ENCODE measurements around the gene KIF4A. TPM values are rescaled to one million over a fixed set of nuclear protein-coding genes. Genes with fewer than 3 reads are reported as not detected.

The KIF4A gene
- total and polyA plus RNA-seq, 5 donors from 2014 or later: 0.34 to 1.2 (median 0.47) TPM

- Mint-ChIP-seq H3K27me3 (no peaks in the 10 kb centered on the region), H3K4me1 (peaks cover 0 to 14% (median 8%) of the 10 kb centered on the region in 4 donors), H3K9me3 (no peaks in the 10 kb centered on the region), H3K4me3 (no peak overlapping the region), H3K36me3 (no peaks in the 10 kb centered on the region), H3K27ac (no peak overlapping the region)
- no peak for ATAC-seq (ENCODE audit: low read depth in 2 of 2)
- H3K4me3 ChIP-seq (ENCODE audit: low read depth, low read length): no peak overlapping the region
- no peaks in the 10 kb centered on the region for H3K36me3 ChIP-seq (ENCODE audit: control insufficient read depth, insufficient read depth, low read length)
- no peak overlapping the region for H3K27ac ChIP-seq (ENCODE audit: insufficient read depth, low read length, poor library complexity, severe bottlenecking)
- H3K4me1 ChIP-seq (ENCODE audit: control insufficient read depth, insufficient read depth, low read length, poor library complexity, severe bottlenecking): peaks cover 4% of the 10 kb centered on the region
- no peaks in the 10 kb centered on the region for H3K27me3 ChIP-seq (ENCODE audit: control insufficient read depth, insufficient read depth, low read length)
- H3K9me3 ChIP-seq (ENCODE audit: control insufficient read depth in 2 of 2, low read length in 2 of 2): no peaks in the 10 kb centered on the region
- no peak for DNase-seq
These were observed 112.8 kb downstream of the KIF4A start for GRCh38 chrX:70402721-70403120.

- Histone ChIP-seq H3K9me3 (ENCODE audit: control insufficient read depth in 2 of 2, low read length in 2 of 2) (no peaks in the 10 kb centered on the region), H3K27ac (ENCODE audit: insufficient read depth, low read length, poor library complexity, severe bottlenecking) (no peak overlapping the region), H3K27me3 (ENCODE audit: control insufficient read depth, insufficient read depth, low read length) (no peaks in the 10 kb centered on the region), H3K4me3 (ENCODE audit: low read depth, low read length) (no peak overlapping the region), H3K4me1 (ENCODE audit: control insufficient read depth, insufficient read depth, low read length, poor library complexity, severe bottlenecking) (no peaks in the 10 kb centered on the region), H3K36me3 (ENCODE audit: control insufficient read depth, insufficient read depth, low read length) (no peaks in the 10 kb centered on the region)
- no peaks in the 10 kb centered on the region for H3K9me3 Mint-ChIP-seq
- H3K4me3 Mint-ChIP-seq: peak overlapping the region in 1 of 4 donors; percentile 43
- ATAC-seq (ENCODE audit: low read depth in 2 of 2) (no peak), DNase-seq (no peak)
- no peaks in the 10 kb centered on the region for H3K27me3 Mint-ChIP-seq
- H3K27ac Mint-ChIP-seq: no peak overlapping the region
- no peaks in the 10 kb centered on the region for H3K4me1 Mint-ChIP-seq
- H3K36me3 Mint-ChIP-seq: no peaks in the 10 kb centered on the region
These were observed 115.1 kb downstream of the KIF4A start for GRCh38 chrX:70405003-70405402.

- no peak overlapping the region for H3K27ac ChIP-seq (ENCODE audit: insufficient read depth, low read length, poor library complexity, severe bottlenecking)
- no peaks in the 10 kb centered on the region for H3K4me1 Mint-ChIP-seq
- no peak overlapping the region for H3K4me3 ChIP-seq (ENCODE audit: low read depth, low read length)
- H3K36me3 Mint-ChIP-seq: no peaks in the 10 kb centered on the region
- DNase-seq (no peak), ATAC-seq (ENCODE audit: low read depth in 2 of 2) (no peak)
- H3K27ac Mint-ChIP-seq: no peak overlapping the region
- no peaks in the 10 kb centered on the region for H3K9me3 Mint-ChIP-seq
- H3K4me1 ChIP-seq (ENCODE audit: control insufficient read depth, insufficient read depth, low read length, poor library complexity, severe bottlenecking): no peaks in the 10 kb centered on the region
- no peaks in the 10 kb centered on the region for H3K27me3 Mint-ChIP-seq
- H3K27me3 ChIP-seq (ENCODE audit: control insufficient read depth, insufficient read depth, low read length): no peaks in the 10 kb centered on the region
- no peaks in the 10 kb centered on the region for H3K36me3 ChIP-seq (ENCODE audit: control insufficient read depth, insufficient read depth, low read length)
- no peak overlapping the region for H3K4me3 Mint-ChIP-seq
- no peaks in the 10 kb centered on the region for H3K9me3 ChIP-seq (ENCODE audit: control insufficient read depth in 2 of 2, low read length in 2 of 2)
These were observed 121.0 kb downstream of the KIF4A start for GRCh38 chrX:70410921-70411320.

GRCh38 chrX:70411475-70411874 lies 121.6 kb downstream of the KIF4A start:
- Mint-ChIP-seq H3K27me3 (no peaks in the 10 kb centered on the region), H3K4me3 (no peak overlapping the region), H3K36me3 (no peaks in the 10 kb centered on the region), H3K9me3 (no peaks in the 10 kb centered on the region), H3K27ac (no peak overlapping the region), H3K4me1 (no peaks in the 10 kb centered on the region)
- Histone ChIP-seq H3K4me1 (ENCODE audit: control insufficient read depth, insufficient read depth, low read length, poor library complexity, severe bottlenecking) (no peaks in the 10 kb centered on the region), H3K4me3 (ENCODE audit: low read depth, low read length) (no peak overlapping the region), H3K9me3 (ENCODE audit: control insufficient read depth in 2 of 2, low read length in 2 of 2) (no peaks in the 10 kb centered on the region), H3K27me3 (ENCODE audit: control insufficient read depth, insufficient read depth, low read length) (no peaks in the 10 kb centered on the region), H3K36me3 (ENCODE audit: control insufficient read depth, insufficient read depth, low read length) (no peaks in the 10 kb centered on the region), H3K27ac (ENCODE audit: insufficient read depth, low read length, poor library complexity, severe bottlenecking) (no peak overlapping the region)
- ATAC-seq (ENCODE audit: low read depth in 2 of 2) (no peak), DNase-seq (no peak)

- H3K4me3 Mint-ChIP-seq: no peak overlapping the region
- H3K27ac Mint-ChIP-seq: no peak overlapping the region
- H3K9me3 ChIP-seq (ENCODE audit: control insufficient read depth in 2 of 2, low read length in 2 of 2): no peaks in the 10 kb centered on the region
- no peak for DNase-seq
- H3K4me1 Mint-ChIP-seq: no peaks in the 10 kb centered on the region
- H3K27me3 Mint-ChIP-seq: no peaks in the 10 kb centered on the region
- H3K36me3 ChIP-seq (ENCODE audit: control insufficient read depth, insufficient read depth, low read length): no peaks in the 10 kb centered on the region
- no peaks in the 10 kb centered on the region for H3K27me3 ChIP-seq (ENCODE audit: control insufficient read depth, insufficient read depth, low read length)
- no peak overlapping the region for H3K4me3 ChIP-seq (ENCODE audit: low read depth, low read length)
- no peaks in the 10 kb centered on the region for H3K9me3 Mint-ChIP-seq
- no peaks in the 10 kb centered on the region for H3K36me3 Mint-ChIP-seq
- ATAC-seq (ENCODE audit: low read depth in 2 of 2): no peak
- no peak overlapping the region for H3K27ac ChIP-seq (ENCODE audit: insufficient read depth, low read length, poor library complexity, severe bottlenecking)
- H3K4me1 ChIP-seq (ENCODE audit: control insufficient read depth, insufficient read depth, low read length, poor library complexity, severe bottlenecking): no peaks in the 10 kb centered on the region
These were observed 131.7 kb downstream of the KIF4A start for GRCh38 chrX:70421618-70422017.

GRCh38 chrX:70422851-70423341 lies 133.0 kb downstream of the KIF4A start, which contains the start of gene GDPD2:
Gene GDPD2, plus strand, starts transcription at chrX:70423314. Its CDS starts 1,671 bp downstream, at chrX:70424985.
- no peak within 1 kb of the TSS for H3K27ac ChIP-seq (ENCODE audit: insufficient read depth, low read length, poor library complexity, severe bottlenecking)
- no peaks in the 10 kb centered on the region for H3K36me3 Mint-ChIP-seq

GRCh38 chrX:70423936-70424675 lies 134.2 kb downstream of the KIF4A start:
- Mint-ChIP-seq H3K27ac (no peak overlapping the region), H3K4me3 (no peak overlapping the region), H3K36me3 (no peaks in the 10 kb centered on the region), H3K27me3 (no peaks in the 10 kb centered on the region), H3K4me1 (no peaks in the 10 kb centered on the region), H3K9me3 (no peaks in the 10 kb centered on the region)
- no peaks in the 10 kb centered on the region for H3K9me3 ChIP-seq (ENCODE audit: control insufficient read depth in 2 of 2, low read length in 2 of 2)
- DNase-seq (no peak), ATAC-seq (ENCODE audit: low read depth in 2 of 2) (no peak)
- no peaks in the 10 kb centered on the region for H3K4me1 ChIP-seq (ENCODE audit: control insufficient read depth, insufficient read depth, low read length, poor library complexity, severe bottlenecking)
- H3K4me3 ChIP-seq (ENCODE audit: low read depth, low read length): no peak overlapping the region
- no peak overlapping the region for H3K27ac ChIP-seq (ENCODE audit: insufficient read depth, low read length, poor library complexity, severe bottlenecking)
- no peaks in the 10 kb centered on the region for H3K27me3 ChIP-seq (ENCODE audit: control insufficient read depth, insufficient read depth, low read length)
- no peaks in the 10 kb centered on the region for H3K36me3 ChIP-seq (ENCODE audit: control insufficient read depth, insufficient read depth, low read length)

More at GRCh38 chrX:70422851-70423341, 133.0 kb downstream of the KIF4A start, which contains the start of gene GDPD2:
- H3K27me3 ChIP-seq (ENCODE audit: control insufficient read depth, insufficient read depth, low read length): no peaks in the 10 kb centered on the region
- H3K4me3 Mint-ChIP-seq: no peak within 1 kb of the TSS
- no peak for ATAC-seq (ENCODE audit: low read depth in 2 of 2)
- no peak within 1 kb of the TSS for H3K27ac Mint-ChIP-seq
- H3K4me3 ChIP-seq (ENCODE audit: low read depth, low read length): no peak within 1 kb of the TSS
- H3K4me1 Mint-ChIP-seq: no peaks in the 10 kb centered on the region
- DNase-seq: no peak
- H3K36me3 ChIP-seq (ENCODE audit: control insufficient read depth, insufficient read depth, low read length): no peaks in the 10 kb centered on the region
- no peaks in the 10 kb centered on the region for H3K9me3 Mint-ChIP-seq
- no peaks in the 10 kb centered on the region for H3K9me3 ChIP-seq (ENCODE audit: control insufficient read depth in 2 of 2, low read length in 2 of 2)
- H3K27me3 Mint-ChIP-seq: no peaks in the 10 kb centered on the region
- H3K4me1 ChIP-seq (ENCODE audit: control insufficient read depth, insufficient read depth, low read length, poor library complexity, severe bottlenecking): no peaks in the 10 kb centered on the region

GRCh38 chrX:70424801-70425200 lies 134.9 kb downstream of the KIF4A start:
- ATAC-seq (ENCODE audit: low read depth in 2 of 2): no peak

More at GRCh38 chrX:70424801-70425200, 134.9 kb downstream of the KIF4A start:
- no peak for DNase-seq
- Mint-ChIP-seq H3K9me3 (no peaks in the 10 kb centered on the region), H3K4me1 (no peaks in the 10 kb centered on the region), H3K27ac (no peak overlapping the region), H3K27me3 (no peaks in the 10 kb centered on the region), H3K36me3 (no peaks in the 10 kb centered on the region), H3K4me3 (no peak overlapping the region)
- Histone ChIP-seq H3K27ac (ENCODE audit: insufficient read depth, low read length, poor library complexity, severe bottlenecking) (no peak overlapping the region), H3K4me1 (ENCODE audit: control insufficient read depth, insufficient read depth, low read length, poor library complexity, severe bottlenecking) (no peaks in the 10 kb centered on the region), H3K27me3 (ENCODE audit: control insufficient read depth, insufficient read depth, low read length) (no peaks in the 10 kb centered on the region), H3K4me3 (ENCODE audit: low read depth, low read length) (no peak overlapping the region), H3K9me3 (ENCODE audit: control insufficient read depth in 2 of 2, low read length in 2 of 2) (no peaks in the 10 kb centered on the region), H3K36me3 (ENCODE audit: control insufficient read depth, insufficient read depth, low read length) (no peaks in the 10 kb centered on the region)
